GM08714 (cell line): ENCODE results near the gene RAC2.

ENCODE experiments used
- H3K4me3 ChIP-seq: fragments of 200-500 bp; sonication (Bioruptor generic); 2 replicates; pipeline ENCODE4 v1.5.1; 2014; ENCODE audit warnings: mild to moderate bottlenecking, low read length, inconsistent platforms
- ZNF274 ChIP-seq: IDR thresholded peaks from 2 replicates; pipeline ENCODE4 v1.6.1; 2012; ENCODE audit warnings: mild to moderate bottlenecking, low read depth, low read length

The RAC2 gene

DNA sequence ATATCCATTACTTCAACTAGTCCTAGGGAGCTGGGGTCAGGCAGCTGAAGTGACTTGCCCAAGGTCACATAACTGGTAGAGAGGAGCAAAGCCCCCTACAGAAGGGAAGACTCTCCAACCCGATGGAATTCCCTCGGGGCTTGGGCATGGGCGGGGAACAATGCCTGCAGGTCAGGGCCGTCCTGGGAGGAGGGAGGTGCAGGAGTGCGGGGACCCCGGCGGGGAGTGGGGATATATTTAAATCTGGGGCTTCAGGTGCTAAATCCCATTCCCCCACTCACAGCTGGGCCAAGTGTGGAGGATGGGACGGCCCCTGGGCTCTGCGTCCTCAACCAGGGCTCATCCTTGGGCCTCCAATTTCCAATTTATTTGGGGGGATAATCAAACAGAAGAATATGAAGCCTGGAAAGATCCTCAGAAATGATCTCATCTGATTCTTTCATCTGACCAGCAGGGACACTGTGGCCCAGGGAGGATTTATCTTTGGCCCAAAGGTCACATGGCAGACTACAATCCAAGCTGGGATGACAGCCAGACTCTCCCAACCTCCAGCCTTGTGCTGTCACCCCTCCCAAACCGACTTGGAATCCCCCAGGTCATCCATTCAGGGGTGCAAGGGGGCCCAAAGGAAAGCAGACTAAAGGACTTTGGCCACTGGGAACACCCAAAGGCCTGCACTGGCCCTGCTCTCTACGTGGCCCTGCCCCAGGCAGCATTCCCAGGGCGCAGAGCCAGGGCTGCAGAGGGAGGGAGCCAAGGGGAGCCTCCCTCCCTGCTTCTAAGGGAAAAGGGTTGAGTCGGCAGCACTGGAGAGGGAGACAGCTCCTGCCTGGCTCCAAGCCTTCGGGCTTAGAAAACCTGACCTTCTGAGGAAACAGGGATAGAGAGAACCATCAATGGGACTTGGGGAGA, 47.3 kb downstream of the RAC2 start:
- no peak for TF ChIP-seq ZNF274
- H3K4me3 ChIP-seq = no peak overlapping the region

GRCh38 chr22:37195921-37196320, 48.1 kb downstream of the RAC2 start:
- no peak for TF ChIP-seq ZNF274

DNA sequence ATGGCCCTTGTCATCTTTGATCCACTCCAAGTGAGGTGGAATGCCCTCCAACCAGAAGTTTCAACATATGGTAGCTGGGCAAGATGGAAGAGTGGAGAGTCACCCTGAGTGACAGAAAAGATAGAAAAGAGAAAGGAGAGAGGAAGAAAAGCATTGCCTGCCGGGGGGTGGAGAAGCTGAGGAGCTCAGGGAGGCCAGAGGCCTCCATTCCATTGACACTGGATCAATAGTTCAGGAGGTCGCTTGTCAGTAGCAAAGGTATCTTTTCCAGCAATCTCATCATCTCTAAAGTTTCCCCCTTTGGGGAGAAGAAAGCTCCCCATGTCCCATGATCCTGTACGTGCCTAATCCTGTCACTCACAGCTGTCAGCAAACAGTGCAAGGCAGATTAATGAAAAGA, 49.3 kb downstream of the RAC2 start:
- H3K4me3 ChIP-seq = no peak overlapping the region
- TF ChIP-seq ZNF274 = no peak

More at GRCh38 chr22:37195921-37196320, 48.1 kb downstream of the RAC2 start:
- no peak overlapping the region for H3K4me3 ChIP-seq

DNA sequence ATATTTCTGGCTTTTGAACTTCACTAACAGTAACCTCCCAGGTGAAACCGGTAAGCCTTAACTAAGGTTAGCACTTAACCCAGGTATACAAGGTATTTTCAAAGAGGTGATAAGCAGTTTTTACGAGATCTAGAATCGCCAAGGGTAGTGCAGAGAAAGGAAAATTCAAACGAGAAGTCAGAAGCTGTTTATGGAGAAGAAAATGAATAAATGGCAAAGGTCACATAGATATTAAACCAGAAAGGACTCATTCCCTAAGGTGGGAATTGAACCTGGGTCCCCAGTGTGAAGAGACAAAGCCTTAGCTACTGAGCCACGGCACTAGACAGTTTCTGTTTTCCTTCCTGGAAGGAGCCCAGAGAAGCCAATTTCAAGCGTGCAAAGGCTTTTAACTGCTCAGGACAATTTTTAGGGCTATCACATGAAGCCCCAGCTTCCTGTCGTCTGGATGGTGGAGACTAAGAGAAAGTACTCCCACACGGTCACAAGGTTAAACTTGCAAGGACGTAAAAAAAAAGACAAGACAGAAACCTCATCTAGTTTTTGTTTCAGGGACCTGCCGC, 50.4 kb downstream of the RAC2 start:
- no peak overlapping the region for H3K4me3 ChIP-seq
- TF ChIP-seq ZNF274 = no peak

DNA sequence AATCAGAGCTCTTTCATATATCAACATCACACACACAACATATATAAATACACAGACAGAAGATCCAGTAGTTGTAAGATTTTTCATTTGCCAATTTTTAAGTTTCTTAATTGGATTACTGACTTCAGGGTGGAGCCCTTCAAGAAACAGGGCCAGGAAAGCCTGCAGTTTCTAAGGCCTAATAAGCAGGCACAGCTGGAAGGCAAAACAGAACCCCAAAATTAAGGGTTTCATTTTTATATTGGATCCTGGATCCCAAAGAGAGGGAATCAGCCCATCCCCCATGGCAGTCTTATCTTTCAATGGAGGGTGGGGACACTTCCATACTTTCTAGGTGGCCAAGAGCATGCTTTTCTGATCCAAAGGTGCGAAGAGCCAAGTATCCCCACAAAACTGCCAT, 51.3 kb downstream of the RAC2 start:
- H3K4me3 ChIP-seq = no peak overlapping the region
- TF ChIP-seq ZNF274 = no peak

DNA sequence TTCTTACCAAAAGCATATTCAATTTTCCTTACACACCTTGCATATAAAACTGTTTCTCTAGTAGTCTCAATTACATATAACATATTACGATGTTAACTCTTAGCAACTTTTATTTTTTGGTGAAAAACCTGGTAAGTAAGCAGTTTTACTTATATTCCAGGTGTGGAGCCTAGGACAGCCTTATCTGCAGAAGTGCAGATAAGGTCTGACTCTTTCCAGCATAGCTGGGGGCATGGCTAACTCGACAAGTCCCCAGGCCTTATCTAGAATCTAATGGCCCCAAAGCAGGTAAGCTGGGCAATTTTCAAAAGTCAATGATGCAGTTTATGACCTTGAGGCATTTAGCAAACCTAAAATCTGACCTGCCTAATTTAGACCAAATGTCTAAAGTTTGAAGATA, 51.9 kb downstream of the RAC2 start:
- TF ChIP-seq ZNF274 = no peak

DNA sequence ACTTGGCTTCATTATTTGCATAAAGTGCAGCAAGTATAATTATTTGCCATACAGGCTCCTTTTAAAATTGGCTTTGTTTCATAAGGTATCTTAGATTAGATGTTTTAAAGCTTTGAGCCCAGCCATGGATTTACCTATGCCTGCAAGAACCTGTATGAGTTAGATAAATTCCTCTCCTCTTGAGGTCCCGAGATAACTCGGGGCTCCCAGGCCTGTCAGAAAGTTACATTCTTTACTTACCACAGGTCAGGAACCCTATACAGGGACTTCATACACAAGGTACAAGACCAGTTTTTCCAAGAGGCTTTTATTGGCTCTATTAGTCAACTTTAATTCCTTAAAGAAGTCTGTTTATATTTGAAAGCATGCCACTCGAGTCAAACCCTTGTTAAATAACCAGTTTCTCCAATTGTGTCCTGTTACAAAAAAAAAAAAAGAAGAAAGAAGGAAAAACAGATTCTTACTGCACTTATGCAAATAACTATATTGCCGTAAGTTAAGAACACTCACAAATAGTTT, 53.7 kb downstream of the RAC2 start:
- TF ChIP-seq ZNF274 = no peak
- no peak overlapping the region for H3K4me3 ChIP-seq

More for the DNA sequence above, 51.9 kb downstream of the RAC2 start:
- H3K4me3 ChIP-seq = no peak overlapping the region

GRCh38 chr22:37188901-37189466, 55.1 kb downstream of the RAC2 start:
- no peak overlapping the region for H3K4me3 ChIP-seq
- TF ChIP-seq ZNF274 = no peak

- TF ChIP-seq ZNF274 = no peak
- no peak within 1 kb of the TSS for H3K4me3 ChIP-seq
These were observed 55.9 kb downstream of the RAC2 start, which contains the start of gene C1QTNF6 for GRCh38 chr22:37187891-37188761. Gene C1QTNF6 (minus strand): TSS chr22:37188247. CDS start chr22:37188213, 34 bp downstream.

DNA sequence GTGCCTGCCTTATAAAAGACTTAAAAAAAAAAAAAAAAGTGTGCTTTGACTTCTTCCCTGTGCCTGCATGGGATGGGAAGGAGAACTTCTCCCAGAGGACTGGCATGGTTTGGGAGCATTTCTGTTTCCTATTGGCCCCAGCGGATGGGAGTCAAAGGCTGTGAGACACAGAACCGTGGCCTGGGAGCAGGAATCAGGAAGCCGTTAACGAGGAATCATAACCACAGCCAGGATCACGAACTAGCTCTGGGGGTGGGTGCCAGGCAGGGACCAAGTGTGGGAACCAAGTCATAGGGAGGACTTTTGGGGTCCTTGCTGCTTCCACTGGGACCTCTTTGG, 56.5 kb downstream of the RAC2 start:
- TF ChIP-seq ZNF274 = no peak

GRCh38 chr22:37186997-37187522, 57.0 kb downstream of the RAC2 start:
- no peak overlapping the region; the same call in 1 of the 2 replicates for H3K4me3 ChIP-seq

More for the DNA sequence above, 56.5 kb downstream of the RAC2 start:
- H3K4me3 ChIP-seq = no peak overlapping the region

DNA sequence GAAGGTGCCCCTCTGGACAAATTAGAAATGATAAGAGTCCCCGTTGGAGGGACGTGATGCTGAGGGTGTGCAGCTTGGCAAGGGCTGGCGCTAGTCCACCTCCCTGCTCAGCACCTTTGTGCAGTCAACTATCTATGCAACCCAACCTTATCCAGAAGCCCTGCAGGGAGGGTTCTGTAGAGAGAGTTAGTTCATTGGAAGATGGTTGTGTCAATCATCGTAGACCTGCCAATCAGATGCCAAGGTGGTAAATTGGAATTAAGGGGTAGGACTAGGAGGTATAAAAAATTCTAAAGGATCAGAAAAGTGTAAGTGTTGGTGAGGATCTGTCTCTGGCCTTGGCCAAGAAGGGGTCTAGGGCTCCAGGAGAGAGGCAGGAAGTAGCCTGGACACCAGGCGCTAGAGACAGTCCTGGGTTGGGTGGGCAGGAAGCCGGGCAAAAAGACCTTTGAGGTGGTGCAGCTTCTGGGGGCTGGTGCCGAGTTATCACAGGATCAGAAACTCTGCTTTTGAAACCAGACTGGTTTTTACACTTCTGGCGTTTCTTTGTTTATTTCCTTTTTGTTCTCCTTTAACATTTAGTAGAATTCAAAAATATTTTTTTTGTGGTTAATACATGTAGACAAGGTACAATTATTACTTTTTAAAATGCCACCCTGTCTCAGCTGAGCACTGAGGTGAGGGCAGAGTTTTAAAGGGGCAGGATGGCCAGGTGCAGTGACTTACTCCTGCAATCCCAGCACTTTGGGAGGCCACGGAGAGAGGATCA, 57.7 kb downstream of the RAC2 start:
- no peak overlapping the region; the same call in 1 of the 2 replicates for H3K4me3 ChIP-seq
- no peak for TF ChIP-seq ZNF274

More at GRCh38 chr22:37186997-37187522, 57.0 kb downstream of the RAC2 start:
- no peak for TF ChIP-seq ZNF274

GRCh38 chr22:37185646-37186227, 58.3 kb downstream of the RAC2 start:
- no peak for TF ChIP-seq ZNF274
- no peak overlapping the region for H3K4me3 ChIP-seq
